Retinal pigment epithelial cell (primary cell): ENCODE measurements around the gene TDRD9.
"Not testable (repeated sequence)": the region's sequence is repeated elsewhere in the genome, so short reads cannot be mapped to it uniquely, and the experiment has no call there.

Experiments
- DNase-seq: peaks from one replicate; pipeline ENCODE4 v3.0.0-alpha.2; 2010; ENCODE audit warnings: low read depth
- H3K4me3 ChIP-seq: 2 replicates; pipeline ENCODE4 v1.5.1; 2011; ENCODE audit warnings: mild to moderate bottlenecking, low read length, control low read depth, moderate library complexity
- TF ChIP-seq, protein P1 (sequence below): conservative IDR thresholded peaks from 2 replicates; pipeline ENCODE4 v1.5.1; 2011; ENCODE audit warnings: low read depth, low read length, control low read depth, inconsistent platforms

TDRD9 gene

DNA sequence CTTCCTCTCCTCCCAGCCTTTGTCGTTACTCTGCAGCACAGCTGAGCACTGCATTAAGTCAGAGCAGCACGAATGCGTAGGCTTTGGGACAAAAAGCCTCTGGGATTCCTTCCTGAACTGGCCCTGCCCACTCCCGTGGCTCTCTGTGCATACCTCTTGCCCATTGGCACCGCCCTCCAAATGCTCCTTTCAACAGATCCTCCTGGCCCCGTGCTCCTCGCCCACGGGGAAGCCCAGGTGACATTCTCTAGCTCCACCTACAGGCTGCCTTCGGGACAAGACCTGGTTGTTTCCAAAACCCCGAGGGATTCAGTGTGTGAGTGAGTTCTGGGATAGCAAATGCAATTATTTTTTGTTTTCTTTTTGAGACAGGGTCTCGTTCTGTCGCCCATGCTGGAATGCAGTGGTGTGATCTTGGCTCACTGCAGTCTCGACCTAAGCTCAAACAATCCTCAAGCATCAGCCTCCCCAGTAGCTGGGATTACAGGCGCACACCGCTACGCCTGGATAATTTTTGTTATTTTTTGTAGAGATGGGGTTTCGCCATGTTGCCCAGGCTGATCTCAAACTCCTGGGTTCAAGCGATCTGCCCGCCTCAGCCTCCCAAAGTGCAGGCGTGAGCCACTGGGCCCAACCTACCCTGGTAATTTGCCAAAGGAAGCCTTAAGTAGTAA lies 17.9 kb upstream of the TDRD9 start:
- DNase-seq = peak; percentile 87
- peak overlapping the region; percentile 1 for H3K4me3 ChIP-seq
- TF ChIP-seq, protein P1, sequence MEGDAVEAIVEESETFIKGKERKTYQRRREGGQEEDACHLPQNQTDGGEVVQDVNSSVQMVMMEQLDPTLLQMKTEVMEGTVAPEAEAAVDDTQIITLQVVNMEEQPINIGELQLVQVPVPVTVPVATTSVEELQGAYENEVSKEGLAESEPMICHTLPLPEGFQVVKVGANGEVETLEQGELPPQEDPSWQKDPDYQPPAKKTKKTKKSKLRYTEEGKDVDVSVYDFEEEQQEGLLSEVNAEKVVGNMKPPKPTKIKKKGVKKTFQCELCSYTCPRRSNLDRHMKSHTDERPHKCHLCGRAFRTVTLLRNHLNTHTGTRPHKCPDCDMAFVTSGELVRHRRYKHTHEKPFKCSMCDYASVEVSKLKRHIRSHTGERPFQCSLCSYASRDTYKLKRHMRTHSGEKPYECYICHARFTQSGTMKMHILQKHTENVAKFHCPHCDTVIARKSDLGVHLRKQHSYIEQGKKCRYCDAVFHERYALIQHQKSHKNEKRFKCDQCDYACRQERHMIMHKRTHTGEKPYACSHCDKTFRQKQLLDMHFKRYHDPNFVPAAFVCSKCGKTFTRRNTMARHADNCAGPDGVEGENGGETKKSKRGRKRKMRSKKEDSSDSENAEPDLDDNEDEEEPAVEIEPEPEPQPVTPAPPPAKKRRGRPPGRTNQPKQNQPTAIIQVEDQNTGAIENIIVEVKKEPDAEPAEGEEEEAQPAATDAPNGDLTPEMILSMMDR = peak; percentile 92

- H3K4me3 ChIP-seq = no peak overlapping the region
- no peak for DNase-seq
- TF ChIP-seq, protein P1 = no peak
Measured at GRCh38 chr14:103910984-103911383, 17.3 kb upstream of the TDRD9 start.

DNA sequence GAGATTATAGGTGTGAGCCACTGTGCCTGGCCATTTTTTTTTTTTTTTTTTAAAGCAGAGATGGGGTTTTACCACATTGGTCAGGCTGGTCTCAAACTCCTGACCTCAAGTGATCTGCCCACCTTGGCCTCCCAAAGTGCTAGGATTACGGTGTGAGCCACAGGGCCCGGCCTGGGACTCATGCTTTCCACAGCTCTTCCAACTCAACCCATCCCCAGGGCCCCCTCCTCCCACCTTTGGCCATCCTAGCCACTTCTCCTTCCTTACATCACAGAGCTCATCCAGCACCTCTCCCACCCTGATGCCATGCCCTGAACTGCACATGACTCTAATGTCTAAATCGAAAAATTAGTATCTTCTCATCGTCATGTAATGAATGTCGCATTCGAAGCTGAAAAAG lies 12.6 kb upstream of the TDRD9 start:
- TF ChIP-seq, protein P1 = no peak
- H3K4me3 ChIP-seq = no peak overlapping the region
- DNase-seq = no peak

- no peak for DNase-seq
- TF ChIP-seq, protein P1 = no peak
- no peak overlapping the region for H3K4me3 ChIP-seq
Measured at GRCh38 chr14:103916636-103917262, 11.5 kb upstream of the TDRD9 start.

DNA sequence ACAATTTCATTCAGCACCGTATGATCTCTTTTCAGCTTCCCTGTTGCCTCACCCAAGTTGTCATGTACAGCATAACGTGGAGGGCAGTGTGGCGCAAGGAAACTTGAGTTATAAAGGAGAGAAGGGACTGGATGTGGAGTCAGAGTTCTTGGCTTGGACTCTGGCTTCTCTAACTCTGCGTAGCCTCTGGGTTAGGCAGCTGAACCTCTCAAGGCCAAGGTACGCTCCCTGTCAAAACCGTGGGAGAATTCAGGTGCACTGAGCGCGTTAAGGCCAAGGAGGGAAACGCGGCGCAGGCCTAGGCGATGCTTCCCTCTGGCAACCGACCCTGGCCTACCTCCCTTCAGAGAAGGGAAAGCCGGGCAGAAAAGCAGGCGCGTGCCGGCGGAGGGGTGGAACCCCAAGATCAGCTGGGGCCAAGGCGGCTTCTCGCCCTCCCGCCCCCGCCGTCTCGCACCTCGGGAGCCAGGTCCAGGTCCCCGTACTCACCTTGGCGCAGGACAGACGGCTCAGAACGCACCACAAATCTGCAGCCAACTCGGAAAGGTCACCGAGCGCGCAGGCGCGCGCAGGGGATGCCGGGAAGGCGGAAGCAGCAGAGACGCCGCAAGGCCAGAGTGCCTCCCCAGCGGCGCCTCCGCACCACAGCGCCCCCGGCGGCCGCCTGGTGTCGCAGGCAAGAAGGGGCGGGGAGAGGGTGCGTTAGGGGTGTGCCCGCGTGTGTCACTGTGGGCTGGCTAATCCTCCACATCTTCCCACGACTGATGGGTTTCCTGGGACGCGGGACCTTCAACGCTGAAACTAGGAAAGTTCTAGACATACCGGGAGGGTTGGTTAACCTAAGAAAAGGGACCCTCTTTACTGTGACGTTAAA lies 7.0 kb upstream of the TDRD9 start:
- TF ChIP-seq, protein P1 = peak; percentile 89
- peak; percentile 71 for DNase-seq
- peak overlapping the region; percentile 82 for H3K4me3 ChIP-seq

GRCh38 chr14:103921855-103922200 lies 6.4 kb upstream of the TDRD9 start:
- H3K4me3 ChIP-seq = peak overlapping the region; percentile 13
- not testable (repeated sequence) for DNase-seq

GRCh38 chr14:103923863-103924262 lies 4.4 kb upstream of the TDRD9 start:
- no peak for DNase-seq
- H3K4me3 ChIP-seq = no peak overlapping the region
- TF ChIP-seq, protein P1 = no peak
